ENCODE data around the gene MED15. TPM values are rescaled to one million over a fixed set of nuclear protein-coding genes. Genes with fewer than 3 reads are reported as not detected.

MED15 gene
- total RNA-seq, 1 experiment from 2014 or later = 59.3 TPM

GRCh38 chr22:20573833-20574615, 66.6 kb downstream of the MED15 start:
- H3K36me3 ChIP-seq (ENCODE audit: control insufficient read depth, insufficient read depth, low read length) = peaks cover 6% of the 10 kb centered on the region; the same call in 1 of the 2 replicates
- TF ChIP-seq POLR2AphosphoS5 (IDR thresholded peaks at IDR 0.05; ENCODE audit: low read depth, low read length) (no peak), TCF7L2 (IDR thresholded peaks at IDR 0.05; ENCODE audit: low read depth, low read length) (no peak)
- H3K27me3 ChIP-seq (ENCODE audit: control insufficient read depth, insufficient read depth, low read length) = no peaks in the 10 kb centered on the region
- in situ Hi-C loops (cut with HindIII; ENCODE audit: low pct_unique_long_range_greater_than_20kb, low sequenced_read_pairs) (no loop called here), intact Hi-C loops (cut with micrococcal nuclease; ENCODE audit: unreplicated experiment) (no loop called here)
- no peak for ATAC-seq
- BruUV-seq (replicated peaks) = no TSS peak
- no peak overlapping the region for H3K27ac ChIP-seq (ENCODE audit: low read length)
- no peaks in the 10 kb centered on the region for H3K4me1 ChIP-seq (ENCODE audit: control insufficient read depth, insufficient read depth, low read length)
- ChIA-PET POLR2A (no interaction called here), CTCF (no interaction called here)
- H3K4me3 ChIP-seq (ENCODE audit: low read depth in 2 of 2, low read length in 2 of 2) = no peak overlapping the region
- DNase-seq (ENCODE audit: low read depth, low spot score) = no peak
- H3K9me3 ChIP-seq (ENCODE audit: control insufficient read depth, insufficient read depth, low read depth, low read length) = no peaks in the 10 kb centered on the region

GRCh38 chr22:20574920-20575353, 67.5 kb downstream of the MED15 start:
- ATAC-seq = no peak
- ChIA-PET POLR2A (no interaction called here), CTCF (no interaction called here)
- intact Hi-C loops (cut with micrococcal nuclease; ENCODE audit: unreplicated experiment) = no loop called here
- H3K4me1 ChIP-seq (ENCODE audit: control insufficient read depth, insufficient read depth, low read length) = no peaks in the 10 kb centered on the region
- no peaks in the 10 kb centered on the region for H3K9me3 ChIP-seq (ENCODE audit: control insufficient read depth, insufficient read depth, low read depth, low read length)
- TF ChIP-seq REST (IDR thresholded peaks at IDR 0.05; ENCODE audit: insufficient read depth in 1 of 2, low read depth in 2 of 2, low read length in 1 of 2) (no peak), CTCF (IDR thresholded peaks at IDR 0.05) (no peak), SIN3A (IDR thresholded peaks at IDR 0.05; ENCODE audit: borderline replicate concordance, insufficient read depth, low read depth, low read length) (no peak), TCF7L2 (IDR thresholded peaks at IDR 0.05; ENCODE audit: low read depth, low read length) (no peak), POLR2AphosphoS5 (IDR thresholded peaks at IDR 0.05; ENCODE audit: low read depth, low read length) (no peak)
- peaks cover 6% of the 10 kb centered on the region; the same call in 1 of the 2 replicates for H3K36me3 ChIP-seq (ENCODE audit: control insufficient read depth, insufficient read depth, low read length)
- H3K27me3 ChIP-seq (ENCODE audit: control insufficient read depth, insufficient read depth, low read length) = no peaks in the 10 kb centered on the region
- no peak for DNase-seq (ENCODE audit: low read depth, low spot score)
- in situ Hi-C loops (cut with HindIII; ENCODE audit: low pct_unique_long_range_greater_than_20kb, low sequenced_read_pairs) = no loop called here
- BruUV-seq (replicated peaks) = no TSS peak
- no peak overlapping the region for H3K4me3 ChIP-seq (ENCODE audit: low read depth in 2 of 2, low read length in 2 of 2)
- H3K27ac ChIP-seq (ENCODE audit: low read length) = no peak overlapping the region
